Right lobe of liver (tissue), 6 donors: Measurements from ENCODE around the gene P2RX2. TPM values are rescaled to one million over a fixed set of nuclear protein-coding genes. Genes with fewer than 3 reads are reported as not detected.

Experiments
- ATAC-seq, 4 donors: fragments of 200-7000 bp; cut with Tn5 transposase; one replicate each; pipeline ENCODE4 v1.9.1; 2020; ENCODE audit warnings: mild to moderate bottlenecking in 4 of 4, moderate library complexity in 4 of 4
- DNase-seq, 3 donors: peaks; one replicate each; pipeline ENCODE4 v3.0.0-alpha.2; 2020
- H3K27ac ChIP-seq, 3 donors: fragments of 200-600 bp; one replicate each; pipeline ENCODE4 v1.8.0; 2022
- H3K27me3 ChIP-seq, 2 donors: fragments of 200-600 bp; one replicate each; pipeline ENCODE4 v1.8.0; 2022
- H3K36me3 ChIP-seq, 4 donors: fragments of 200-600 bp; sonication (generic) in 1 of 4; one replicate each; pipeline versions ENCODE4 v1.5.1 to v1.8.0; 2017 to 2022; ENCODE audit warnings: control low read depth in 1 of 4
- H3K4me1 ChIP-seq, 4 donors: fragments of 200-600 bp; sonication (generic) in 1 of 4; one replicate each; pipeline versions ENCODE4 v1.5.1 to v1.8.0; 2017 to 2022; ENCODE audit warnings: control low read depth in 1 of 4
- H3K4me3 ChIP-seq, 3 donors: fragments of 200-600 bp; one replicate each; pipeline ENCODE4 v1.8.0; 2022
- H3K9me3 ChIP-seq, 4 donors: fragments of 200-600 bp; sonication (generic) in 1 of 4; one replicate each; pipeline versions ENCODE4 v1.5.1 to v1.8.0; 2017 to 2022; ENCODE audit warnings: control low read depth in 1 of 4
- POLR2A ChIP-seq: fragments of 450-650 bp; IDR thresholded peaks from one replicate; pipeline ENCODE4 v1.6.1; 2017; ENCODE audit warnings: antibody characterized with exemption, mild to moderate bottlenecking
- WGBS: methylation state at CpG from one replicate; pipeline ENCODE4 v1.1.6; 2018; ENCODE audit warnings: low coverage, low lambda C conversion rate; ENCODE audit not compliant: insufficient coverage; ENCODE audit errors: missing lambda C conversion rate; 5-methylcytosine and 5-hydroxymethylcytosine counted together
- intact Hi-C, 2 donors: fragments of 100-400 bp; cut with DNase I; formaldehyde crosslinking; loops; one replicate each; pipeline versions ENCODE4 v1.11.2 to v1.14.1; 2022
- total RNA-seq, 6 experiments: library from RNA; depleted of rRNA in 2 of 6; stranded (reverse); fragments of >200 nt in 2 of 6; fragmentation: NEBNext Ultra II Directional in 3 of 6; extraction: Animal tissue kit (Norgen Biotek cat#: 25700) in 3 of 6; gene quantifications; one replicate each; pipeline versions ENCODE4 v1.1.0 to v1.2.4, GENCODE V29; 2016 to 2023
- TF ChIP-seq, protein P1 (sequence below), 4 donors: fragments of 200-600 bp in 3 of 4; fragments of 450-650 bp in 1 of 4; IDR thresholded peaks; one replicate each; pipeline versions ENCODE4 v1.5.1 to v1.8.0; 2016 to 2022; ENCODE audit warnings: antibody characterized with exemption in 4 of 4, mild to moderate bottlenecking in 2 of 4
- donor health status: DM: no; HTN: yes; CAD: no.
- donor health status: DM: no; HTN: no; CAD: no.
- donor health status: DM: no; HTN: no; CAD: no.
- donor health status: DM: no; HTN: yes; CAD: no.
- donor health status: DM: no; HTN: yes; CAD: no.

Gene P2RX2
- total RNA-seq, 6 experiments from 2014 or later, result not detected

DNA sequence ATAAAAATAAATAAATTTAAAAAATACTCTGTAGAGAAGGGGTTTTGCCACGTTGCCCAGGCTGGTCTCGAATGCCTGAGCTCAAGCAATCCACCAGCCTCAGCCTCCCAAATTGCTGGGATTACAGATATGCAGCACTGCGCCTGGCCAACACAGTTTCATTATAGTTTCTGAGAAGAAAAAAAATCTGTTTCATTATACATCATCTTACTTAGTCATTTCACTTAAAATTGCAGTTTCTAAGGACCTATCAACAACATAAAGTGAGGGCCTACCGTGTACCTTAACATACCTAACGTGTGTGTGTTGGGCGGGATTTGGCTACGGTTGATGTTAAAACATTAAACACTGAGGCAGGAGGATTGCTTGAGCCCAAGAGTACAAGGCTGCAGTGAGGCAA, 28.3 kb downstream of the P2RX2 start:
- peaks cover 0 to 45% (median 10%) of the 10 kb centered on the region in 4 donors for H3K36me3 ChIP-seq
- intact Hi-C loops, result loop anchor here in 1 of 2 donors (10.0 kb wide), 1 partner anchor 232 kb away; no protein-coding TSS in a partner anchor
- WGBS, result 96% methylated on average over 7 of the region's 7 CpGs
- H3K27ac ChIP-seq, result no peak overlapping the region
- no peak for DNase-seq
- TF ChIP-seq, protein P1, sequence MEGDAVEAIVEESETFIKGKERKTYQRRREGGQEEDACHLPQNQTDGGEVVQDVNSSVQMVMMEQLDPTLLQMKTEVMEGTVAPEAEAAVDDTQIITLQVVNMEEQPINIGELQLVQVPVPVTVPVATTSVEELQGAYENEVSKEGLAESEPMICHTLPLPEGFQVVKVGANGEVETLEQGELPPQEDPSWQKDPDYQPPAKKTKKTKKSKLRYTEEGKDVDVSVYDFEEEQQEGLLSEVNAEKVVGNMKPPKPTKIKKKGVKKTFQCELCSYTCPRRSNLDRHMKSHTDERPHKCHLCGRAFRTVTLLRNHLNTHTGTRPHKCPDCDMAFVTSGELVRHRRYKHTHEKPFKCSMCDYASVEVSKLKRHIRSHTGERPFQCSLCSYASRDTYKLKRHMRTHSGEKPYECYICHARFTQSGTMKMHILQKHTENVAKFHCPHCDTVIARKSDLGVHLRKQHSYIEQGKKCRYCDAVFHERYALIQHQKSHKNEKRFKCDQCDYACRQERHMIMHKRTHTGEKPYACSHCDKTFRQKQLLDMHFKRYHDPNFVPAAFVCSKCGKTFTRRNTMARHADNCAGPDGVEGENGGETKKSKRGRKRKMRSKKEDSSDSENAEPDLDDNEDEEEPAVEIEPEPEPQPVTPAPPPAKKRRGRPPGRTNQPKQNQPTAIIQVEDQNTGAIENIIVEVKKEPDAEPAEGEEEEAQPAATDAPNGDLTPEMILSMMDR (IDR thresholded peaks at IDR 0.05), result no peak
- no peak for TF ChIP-seq POLR2A
- H3K27me3 ChIP-seq, result no peaks in the 10 kb centered on the region
- H3K9me3 ChIP-seq, result no peaks in the 10 kb centered on the region
- H3K4me1 ChIP-seq, result no peaks in the 10 kb centered on the region
- no peak overlapping the region for H3K4me3 ChIP-seq
- no peak for ATAC-seq

DNA sequence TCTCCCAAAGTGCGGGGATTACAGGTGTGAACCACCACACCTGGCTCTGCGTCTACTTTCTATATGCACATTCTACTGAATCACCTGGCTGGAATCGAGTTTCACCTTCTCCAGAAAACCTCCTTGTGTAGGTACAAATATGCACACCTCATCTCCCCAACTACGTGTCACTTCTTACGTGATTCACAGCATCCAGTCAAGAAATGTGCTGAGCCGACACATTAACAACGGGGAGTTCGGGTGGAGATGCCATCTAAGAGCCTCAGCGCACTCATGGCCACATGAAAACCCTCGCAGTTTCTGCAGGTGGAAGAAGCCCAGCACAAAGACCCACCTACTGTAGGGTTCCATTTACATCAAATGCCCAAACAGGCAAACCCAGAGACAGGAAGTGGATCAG, 29.3 kb downstream of the P2RX2 start:
- TF ChIP-seq POLR2A, result no peak
- TF ChIP-seq, protein P1 (IDR thresholded peaks at IDR 0.05), result no peak
- H3K4me3 ChIP-seq, result no peak overlapping the region
- ATAC-seq, result no peak
- intact Hi-C loops, result loop anchor here in 1 of 2 donors (10.0 kb wide), 1 partner anchor 233 kb away; no protein-coding TSS in a partner anchor
- H3K36me3 ChIP-seq, result peaks cover 0 to 42% (median 4%) of the 10 kb centered on the region in 4 donors
- H3K4me1 ChIP-seq, result no peaks in the 10 kb centered on the region
- H3K27ac ChIP-seq, result no peak overlapping the region
- 88% methylated on average over 9 of the region's 10 CpGs for WGBS
- no peaks in the 10 kb centered on the region for H3K9me3 ChIP-seq
- H3K27me3 ChIP-seq, result no peaks in the 10 kb centered on the region
- DNase-seq, result no peak

DNA sequence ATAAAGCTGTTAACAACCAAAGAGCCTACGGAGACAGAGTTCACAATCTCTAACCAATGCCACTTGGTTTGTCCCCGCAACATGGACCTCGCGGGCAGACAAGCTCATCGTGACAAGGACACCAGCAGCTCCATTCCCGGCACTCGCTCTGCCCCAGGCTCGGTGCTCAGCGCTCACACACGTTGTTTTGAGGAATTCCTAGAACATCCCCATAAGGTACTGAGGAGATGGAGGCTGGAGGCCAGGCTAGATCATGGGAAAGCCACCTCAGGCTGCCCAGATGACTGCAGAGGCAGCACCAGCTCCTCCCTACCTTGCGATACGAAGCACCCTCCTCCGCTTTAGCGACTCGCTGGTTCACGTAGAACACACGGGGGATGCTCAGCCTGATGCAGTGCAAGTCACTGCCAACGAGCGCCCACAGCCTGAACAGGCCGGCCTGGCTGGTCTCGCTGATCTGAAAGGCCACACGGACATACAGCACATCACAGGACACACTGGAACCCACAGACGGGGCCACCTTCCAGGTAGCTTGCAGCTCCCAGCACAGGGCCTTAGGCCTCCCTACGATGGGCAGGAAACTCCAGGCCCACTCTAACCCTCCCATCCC, 30.1 kb downstream of the P2RX2 start:
- intact Hi-C loops, result loop anchor here in 1 of 2 donors (10.0 kb wide), 1 partner anchor 234 kb away; no protein-coding TSS in a partner anchor
- WGBS, result no CpG with 5 or more reads among the region's 24 CpGs
- TF ChIP-seq, protein P1 (IDR thresholded peaks at IDR 0.05), result no peak
- no peak for TF ChIP-seq POLR2A
- Histone ChIP-seq H3K9me3 (no peaks in the 10 kb centered on the region), H3K36me3 (peaks cover 0 to 41% (median 3%) of the 10 kb centered on the region in 4 donors), H3K27ac (no peak overlapping the region), H3K4me1 (no peaks in the 10 kb centered on the region), H3K27me3 (no peaks in the 10 kb centered on the region), H3K4me3 (no peak overlapping the region)
- peak in 1 of 3 donors; percentile 47 for DNase-seq
- peak in 1 of 4 donors; percentile 37 for ATAC-seq

DNA sequence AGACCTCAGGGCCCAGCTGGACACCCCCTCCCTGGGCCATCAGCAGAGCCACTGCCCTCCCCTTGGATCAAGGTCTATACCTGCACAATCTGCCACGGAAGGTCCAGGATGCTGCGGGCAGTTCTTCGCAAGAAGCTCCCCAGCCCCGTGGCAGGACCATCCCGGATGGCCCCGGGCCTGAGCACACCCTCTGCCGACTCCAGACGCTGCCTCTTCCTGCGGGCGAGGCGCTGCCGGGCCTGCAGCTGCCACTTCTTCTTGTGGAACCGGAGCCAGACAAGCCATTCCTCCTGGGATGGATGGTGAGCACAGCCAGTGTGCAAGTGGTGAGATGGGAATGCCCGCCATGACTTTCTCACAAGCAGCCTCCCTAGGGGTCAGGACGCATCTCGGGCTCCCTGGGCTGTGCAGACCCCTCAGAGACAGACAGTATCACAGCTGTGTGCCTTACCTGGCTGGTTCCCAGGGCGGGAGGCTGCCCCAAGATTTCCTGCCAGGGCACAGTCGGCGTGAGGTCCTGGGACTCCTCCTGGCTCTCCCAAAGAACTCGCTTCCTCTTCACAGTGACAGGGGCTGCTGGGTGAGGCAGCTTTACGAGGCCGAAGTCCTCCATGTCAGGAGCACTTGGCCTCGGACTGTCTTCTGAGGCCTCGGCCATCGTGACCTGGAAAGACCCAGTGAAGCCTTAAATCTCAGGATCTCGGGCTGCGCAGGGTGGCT, 30.8 kb downstream of the P2RX2 start:
- TF ChIP-seq, protein P1 (IDR thresholded peaks at IDR 0.05), result no peak
- no peak for TF ChIP-seq POLR2A
- DNase-seq (peak in 1 of 3 donors; percentile 49), ATAC-seq (peak in 1 of 4 donors; percentile 24)
- no peaks in the 10 kb centered on the region for H3K4me1 ChIP-seq
- intact Hi-C loops, result loop anchor here in 1 of 2 donors (10.0 kb wide), 1 partner anchor 235 kb away; no protein-coding TSS in a partner anchor
- no peak overlapping the region for H3K4me3 ChIP-seq
- peaks cover 0 to 45% (median 3%) of the 10 kb centered on the region in 4 donors for H3K36me3 ChIP-seq
- H3K9me3 ChIP-seq, result no peaks in the 10 kb centered on the region
- WGBS, result 87% methylated on average over 7 of the region's 27 CpGs
- no peak overlapping the region for H3K27ac ChIP-seq
- H3K27me3 ChIP-seq, result no peaks in the 10 kb centered on the region
